Suprapubic skin (tissue), 4 donors: ENCODE measurements around the gene MDFI. TPM values are rescaled to one million over a fixed set of nuclear protein-coding genes. Genes with fewer than 3 reads are reported as not detected.

ENCODE experiments used
- DNase-seq, 2 donors: peaks; one replicate each; pipeline ENCODE4 v3.0.0-alpha.2; 2019; ENCODE audit warnings: low spot score in 2 of 2
- H3K27ac ChIP-seq: fragments of 200-600 bp; sonication (generic); one replicate; pipeline ENCODE4 v1.5.1; 2019
- H3K27me3 ChIP-seq: fragments of 200-600 bp; sonication (generic); one replicate; pipeline ENCODE4 v1.5.1; 2019
- H3K36me3 ChIP-seq: fragments of 200-600 bp; sonication (generic); one replicate; pipeline ENCODE4 v1.5.1; 2019
- H3K4me1 ChIP-seq: fragments of 200-600 bp; sonication (generic); one replicate; pipeline ENCODE4 v1.5.1; 2019
- H3K4me3 ChIP-seq: fragments of 200-600 bp; sonication (generic); one replicate; pipeline ENCODE4 v1.5.1; 2019; ENCODE audit warnings: mild to moderate bottlenecking
- H3K9me3 ChIP-seq: fragments of 200-600 bp; sonication (generic); one replicate; pipeline ENCODE4 v1.5.1; 2019
- EP300 ChIP-seq: sonication (generic); formaldehyde crosslinking; IDR thresholded peaks from one replicate; pipeline ENCODE4 v1.6.1; 2017; ENCODE audit warnings: antibody characterized with exemption
- POLR2A ChIP-seq, 2 donors: fragments of 450-650 bp; IDR thresholded peaks; one replicate each; pipeline ENCODE4 v1.6.1; 2017; ENCODE audit warnings: antibody characterized with exemption in 2 of 2, mild to moderate bottlenecking in 2 of 2, moderate library complexity in 2 of 2
- POLR2AphosphoS5 ChIP-seq, 3 donors: sonication (generic); formaldehyde crosslinking; IDR thresholded peaks; one replicate each; pipeline ENCODE4 v1.6.1; 2017; ENCODE audit warnings: antibody characterized with exemption in 3 of 3
- WGBS: methylation state at CpG from one replicate; pipeline ENCODE4 v1.1.5; 2018; 5-methylcytosine and 5-hydroxymethylcytosine counted together
- total RNA-seq, 4 donors: library from RNA; depleted of rRNA; stranded (reverse); fragments of >200 nt; gene quantifications; one replicate each; pipeline ENCODE4 v1.1.0, GENCODE V29; 2016
- TF ChIP-seq, protein P1 (sequence below), 2 donors: fragments of 200-600 bp in 1 of 2; fragments of 450-650 bp in 1 of 2; sonication (generic) in 1 of 2; IDR thresholded peaks; one replicate each; pipeline ENCODE4 v1.5.1; 2016 to 2019; ENCODE audit warnings: antibody characterized with exemption in 2 of 2, mild to moderate bottlenecking in 1 of 2, moderate library complexity in 1 of 2

Gene MDFI
- total RNA-seq, 4 donors from 2014 or later = 21.7 to 51.8 (median 31.4) TPM

DNA sequence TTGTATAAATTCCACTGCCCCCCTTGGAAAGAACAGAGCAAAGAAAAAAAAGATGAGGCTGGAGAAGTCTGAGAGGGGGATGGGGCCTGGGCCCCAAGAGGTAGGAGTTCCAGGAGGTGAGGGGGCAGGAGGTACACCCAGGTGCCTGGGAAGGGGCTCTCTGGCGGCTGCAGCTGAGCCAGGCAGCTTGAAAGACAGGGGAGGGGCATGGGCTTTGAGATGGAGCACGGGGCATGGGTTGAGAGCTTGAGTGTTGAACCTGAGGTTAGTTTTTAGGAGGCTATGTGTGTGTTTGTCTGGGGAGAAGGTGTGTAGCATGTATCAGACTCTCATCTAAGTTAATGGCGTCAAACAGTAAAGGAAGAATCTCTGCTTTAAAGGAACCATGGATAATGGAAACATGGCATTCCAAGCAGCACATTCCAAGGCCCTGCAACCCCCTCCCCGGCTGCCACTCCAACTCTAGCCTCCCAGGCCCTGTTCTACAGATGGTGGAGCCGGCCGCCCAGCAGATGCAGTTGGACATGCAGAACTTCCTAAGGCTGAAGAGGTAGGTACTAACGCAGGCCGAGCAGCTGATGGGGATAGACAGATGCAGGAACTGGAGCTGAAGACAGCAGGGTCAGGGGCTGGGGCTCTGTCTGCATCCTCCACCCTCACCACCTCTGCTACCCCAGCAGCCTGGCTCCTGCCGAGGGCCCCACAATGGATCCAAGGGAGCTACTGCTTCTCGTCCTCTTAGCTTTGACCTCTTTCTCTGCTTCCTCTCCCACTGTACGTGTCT lies 42.1 kb downstream of the MDFI start:
- TF ChIP-seq, protein P1, sequence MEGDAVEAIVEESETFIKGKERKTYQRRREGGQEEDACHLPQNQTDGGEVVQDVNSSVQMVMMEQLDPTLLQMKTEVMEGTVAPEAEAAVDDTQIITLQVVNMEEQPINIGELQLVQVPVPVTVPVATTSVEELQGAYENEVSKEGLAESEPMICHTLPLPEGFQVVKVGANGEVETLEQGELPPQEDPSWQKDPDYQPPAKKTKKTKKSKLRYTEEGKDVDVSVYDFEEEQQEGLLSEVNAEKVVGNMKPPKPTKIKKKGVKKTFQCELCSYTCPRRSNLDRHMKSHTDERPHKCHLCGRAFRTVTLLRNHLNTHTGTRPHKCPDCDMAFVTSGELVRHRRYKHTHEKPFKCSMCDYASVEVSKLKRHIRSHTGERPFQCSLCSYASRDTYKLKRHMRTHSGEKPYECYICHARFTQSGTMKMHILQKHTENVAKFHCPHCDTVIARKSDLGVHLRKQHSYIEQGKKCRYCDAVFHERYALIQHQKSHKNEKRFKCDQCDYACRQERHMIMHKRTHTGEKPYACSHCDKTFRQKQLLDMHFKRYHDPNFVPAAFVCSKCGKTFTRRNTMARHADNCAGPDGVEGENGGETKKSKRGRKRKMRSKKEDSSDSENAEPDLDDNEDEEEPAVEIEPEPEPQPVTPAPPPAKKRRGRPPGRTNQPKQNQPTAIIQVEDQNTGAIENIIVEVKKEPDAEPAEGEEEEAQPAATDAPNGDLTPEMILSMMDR (IDR thresholded peaks at IDR 0.05) = no peak
- H3K9me3 ChIP-seq = no peaks in the 10 kb centered on the region
- no peak overlapping the region for H3K27ac ChIP-seq
- peaks cover 17% of the 10 kb centered on the region for H3K4me1 ChIP-seq
- DNase-seq = no peak
- WGBS = 82% methylated on average over 11 of the region's 11 CpGs
- H3K36me3 ChIP-seq = peaks cover 11% of the 10 kb centered on the region
- H3K27me3 ChIP-seq = no peaks in the 10 kb centered on the region
- no peak overlapping the region for H3K4me3 ChIP-seq

DNA sequence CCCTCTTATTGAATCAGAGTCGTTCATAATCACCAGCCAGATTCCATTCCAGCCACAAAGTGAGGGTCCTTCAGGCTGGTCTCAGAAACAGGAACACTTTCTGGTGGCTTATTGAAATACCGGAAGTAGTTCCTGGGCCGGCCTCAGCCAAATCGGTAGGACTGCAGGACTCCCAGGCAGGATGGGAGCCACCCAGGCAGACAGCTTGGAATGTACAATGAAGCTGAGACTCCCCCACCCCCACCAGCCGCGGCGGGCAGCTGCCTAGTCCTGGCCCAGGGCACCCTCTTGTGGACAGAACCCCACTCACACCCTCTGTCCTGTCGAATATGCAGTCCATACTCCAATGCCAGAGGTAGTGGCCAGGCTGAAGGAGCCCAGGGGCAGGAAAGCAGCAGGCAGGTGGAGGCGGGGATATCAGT lies 43.8 kb downstream of the MDFI start:
- peaks cover 24% of the 10 kb centered on the region for H3K36me3 ChIP-seq
- no peak overlapping the region for H3K27ac ChIP-seq
- WGBS = 11% methylated on average over 9 of the region's 9 CpGs
- no peaks in the 10 kb centered on the region for H3K27me3 ChIP-seq
- H3K4me1 ChIP-seq = peaks cover 17% of the 10 kb centered on the region
- DNase-seq = peak; percentile 90 to 92
- no peak for TF ChIP-seq POLR2AphosphoS5 (IDR thresholded peaks at IDR 0.05)
- TF ChIP-seq POLR2A (IDR thresholded peaks at IDR 0.05) = no peak
- TF ChIP-seq, protein P1 (IDR thresholded peaks at IDR 0.05) = peak; percentile 62 to 90
- no peaks in the 10 kb centered on the region for H3K9me3 ChIP-seq
- H3K4me3 ChIP-seq = no peak overlapping the region

DNA sequence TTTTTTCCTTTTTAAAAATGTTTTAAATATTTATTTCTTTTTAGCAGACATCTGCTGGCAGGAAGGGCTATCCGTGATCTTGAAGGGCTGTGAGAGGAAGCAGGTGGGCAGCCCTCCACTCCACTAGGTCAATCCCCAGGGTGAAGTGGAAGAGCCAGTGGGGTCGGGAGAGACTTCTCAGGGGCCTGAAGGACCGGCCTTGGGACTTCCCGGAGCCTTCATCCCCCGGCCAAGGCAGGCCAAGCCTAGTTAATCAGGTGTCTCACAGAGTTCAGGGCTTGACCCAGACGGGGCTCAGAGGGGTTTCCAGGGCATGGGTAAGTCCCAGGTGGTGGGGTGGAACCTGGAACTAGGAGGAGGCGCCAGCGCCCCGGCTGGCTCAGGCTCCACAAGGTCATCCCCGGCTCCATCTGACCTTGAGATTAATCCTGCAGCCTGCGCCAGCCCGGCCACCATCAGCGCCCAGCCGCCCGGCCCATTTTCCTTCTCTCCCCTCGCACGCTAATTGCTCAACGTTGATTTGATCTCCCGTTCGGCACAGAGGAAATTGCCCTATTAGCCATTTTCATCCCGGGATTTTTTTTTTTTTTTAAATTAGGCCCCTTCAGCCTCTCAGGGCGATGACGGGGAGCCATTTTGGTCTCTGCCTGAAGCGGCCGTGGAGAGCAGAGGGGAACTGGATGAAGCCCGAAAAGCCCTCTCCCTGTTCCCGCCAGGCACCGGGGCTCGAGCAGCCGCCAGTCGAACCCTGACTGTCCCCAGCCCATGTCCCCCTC lies 44.4 kb downstream of the MDFI start:
- peaks cover 17% of the 10 kb centered on the region for H3K4me1 ChIP-seq
- H3K36me3 ChIP-seq = peaks cover 26% of the 10 kb centered on the region
- no peaks in the 10 kb centered on the region for H3K9me3 ChIP-seq
- no peak overlapping the region for H3K27ac ChIP-seq
- no peak for TF ChIP-seq POLR2A (IDR thresholded peaks at IDR 0.05)
- TF ChIP-seq POLR2AphosphoS5 (IDR thresholded peaks at IDR 0.05) = no peak
- no peak for TF ChIP-seq EP300
- TF ChIP-seq, protein P1 (IDR thresholded peaks at IDR 0.05) = no peak
- peak overlapping the region; percentile 53 for H3K4me3 ChIP-seq
- H3K27me3 ChIP-seq = no peaks in the 10 kb centered on the region
- 46% methylated on average over 30 of the region's 31 CpGs for WGBS
- no peak for DNase-seq

DNA sequence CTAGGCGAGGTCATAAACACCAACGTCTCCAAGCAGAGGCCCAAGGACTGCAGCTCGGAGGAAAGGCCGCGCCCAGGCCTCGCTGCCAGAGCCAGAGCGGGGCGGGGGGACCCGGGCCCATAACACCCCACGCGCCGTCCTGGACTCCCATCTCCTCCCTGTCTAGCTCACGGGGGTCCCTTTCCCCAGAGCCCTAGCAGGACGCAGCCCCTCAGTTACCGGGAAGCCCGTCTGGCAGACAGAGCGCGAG lies 44.9 kb downstream of the MDFI start:
- 5% methylated on average over 3 of the region's 18 CpGs for WGBS
- peaks cover 17% of the 10 kb centered on the region for H3K4me1 ChIP-seq
- no peaks in the 10 kb centered on the region for H3K27me3 ChIP-seq
- no peak for TF ChIP-seq EP300
- TF ChIP-seq POLR2A (IDR thresholded peaks at IDR 0.05) = no peak
- no peak for TF ChIP-seq POLR2AphosphoS5 (IDR thresholded peaks at IDR 0.05)
- TF ChIP-seq, protein P1 (IDR thresholded peaks at IDR 0.05) = no peak
- DNase-seq = no peak
- peaks cover 29% of the 10 kb centered on the region for H3K36me3 ChIP-seq
- H3K9me3 ChIP-seq = no peaks in the 10 kb centered on the region
- no peak overlapping the region for H3K27ac ChIP-seq
- peak overlapping the region; percentile 53 for H3K4me3 ChIP-seq

DNA sequence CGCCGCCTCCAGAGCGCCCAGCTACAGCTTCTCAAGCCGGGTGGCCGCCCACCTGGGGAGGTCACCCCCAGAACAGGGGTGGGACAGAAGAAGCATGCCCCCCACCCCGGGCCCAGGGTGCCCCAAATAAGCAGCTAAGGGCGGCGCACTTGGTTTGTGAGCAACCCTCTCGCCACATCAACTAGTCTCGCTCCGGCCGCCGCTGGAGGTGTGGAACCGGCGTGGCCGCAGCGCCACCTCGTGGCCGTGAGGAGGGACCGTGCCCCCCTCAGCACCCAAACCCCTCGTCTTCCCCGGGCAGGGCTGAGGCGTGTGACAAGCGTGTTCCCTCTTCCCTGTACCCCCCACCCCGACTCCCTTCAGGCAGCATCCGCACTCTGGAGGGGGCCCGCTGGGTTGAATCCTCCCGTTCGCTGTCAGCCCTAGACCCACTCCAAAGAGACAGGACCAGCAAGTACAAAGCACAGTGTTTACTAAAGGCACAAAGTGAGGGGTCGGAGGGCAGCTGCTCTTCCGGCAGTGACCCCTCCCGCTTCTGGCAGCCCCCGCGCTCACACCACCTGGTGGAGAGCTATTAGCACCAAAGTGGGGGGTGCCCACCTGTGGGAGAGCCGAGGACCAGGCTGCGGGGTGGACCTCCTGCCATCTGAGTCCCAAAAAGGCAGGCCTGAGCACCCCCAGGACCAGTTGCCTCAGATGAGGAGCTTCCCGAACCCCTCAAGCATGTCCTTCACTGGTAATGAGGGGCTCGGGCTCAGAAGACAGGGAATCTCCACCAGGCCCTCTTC lies 45.4 kb downstream of the MDFI start:
- no peak overlapping the region for H3K27ac ChIP-seq
- peak overlapping the region; percentile 53 for H3K4me3 ChIP-seq
- peaks cover 35% of the 10 kb centered on the region for H3K36me3 ChIP-seq
- no peaks in the 10 kb centered on the region for H3K27me3 ChIP-seq
- H3K9me3 ChIP-seq = no peaks in the 10 kb centered on the region
- peak; percentile 85 to 94 for DNase-seq
- TF ChIP-seq POLR2A (IDR thresholded peaks at IDR 0.05) (no peak), POLR2AphosphoS5 (IDR thresholded peaks at IDR 0.05) (no peak), EP300 (no peak)
- TF ChIP-seq, protein P1 (IDR thresholded peaks at IDR 0.05) = peak; percentile 80 to 87
- 8% methylated on average over 21 of the region's 38 CpGs for WGBS
- peaks cover 22% of the 10 kb centered on the region for H3K4me1 ChIP-seq
